KG1 (cell line): ENCODE results near the gene DNAJA4.

Source experiments
- DNase-seq: peaks from one replicate; lab custom pipeline; 2025; lab: John Stamatoyannopoulos, UW

Gene DNAJA4

DNA sequence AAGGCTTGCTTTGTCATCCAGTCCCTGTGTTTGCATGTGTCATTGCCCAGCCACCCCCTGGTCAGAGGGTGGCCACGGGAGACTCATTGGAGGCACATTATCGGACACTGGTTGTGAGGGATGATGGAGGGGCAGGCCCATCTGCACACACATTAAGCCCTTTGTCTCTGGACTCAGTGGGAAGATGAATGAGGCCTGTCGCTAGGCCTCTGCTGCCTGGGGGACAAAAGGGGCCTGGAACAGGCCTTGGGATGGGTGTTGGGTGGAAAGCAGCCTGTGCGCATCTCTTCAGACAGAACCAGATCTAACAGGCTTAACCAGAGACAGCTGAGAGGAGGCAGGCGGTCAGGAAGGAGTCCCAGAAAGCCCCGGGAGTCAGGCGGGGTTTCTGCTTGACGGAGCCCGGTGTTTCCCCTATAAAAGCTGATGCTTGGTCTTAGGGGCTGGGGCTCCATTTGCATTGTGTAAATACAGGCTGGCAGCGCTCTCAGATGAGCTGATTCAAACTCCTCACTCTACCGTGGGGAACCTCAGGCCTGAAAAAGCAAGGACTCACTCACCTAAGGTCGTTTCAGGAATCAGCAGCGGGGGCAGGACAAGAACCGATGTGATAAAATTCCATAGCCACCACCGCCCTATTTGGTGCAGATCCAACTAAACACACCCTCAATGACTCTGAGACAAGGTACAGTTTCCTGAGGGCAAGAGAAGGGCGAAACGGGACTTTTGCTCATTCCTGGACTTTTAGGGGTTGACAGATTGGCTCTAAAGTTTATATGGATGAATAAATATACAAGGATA is 52.1 kb downstream of the DNAJA4 start:
- DNase-seq: no peak

DNA sequence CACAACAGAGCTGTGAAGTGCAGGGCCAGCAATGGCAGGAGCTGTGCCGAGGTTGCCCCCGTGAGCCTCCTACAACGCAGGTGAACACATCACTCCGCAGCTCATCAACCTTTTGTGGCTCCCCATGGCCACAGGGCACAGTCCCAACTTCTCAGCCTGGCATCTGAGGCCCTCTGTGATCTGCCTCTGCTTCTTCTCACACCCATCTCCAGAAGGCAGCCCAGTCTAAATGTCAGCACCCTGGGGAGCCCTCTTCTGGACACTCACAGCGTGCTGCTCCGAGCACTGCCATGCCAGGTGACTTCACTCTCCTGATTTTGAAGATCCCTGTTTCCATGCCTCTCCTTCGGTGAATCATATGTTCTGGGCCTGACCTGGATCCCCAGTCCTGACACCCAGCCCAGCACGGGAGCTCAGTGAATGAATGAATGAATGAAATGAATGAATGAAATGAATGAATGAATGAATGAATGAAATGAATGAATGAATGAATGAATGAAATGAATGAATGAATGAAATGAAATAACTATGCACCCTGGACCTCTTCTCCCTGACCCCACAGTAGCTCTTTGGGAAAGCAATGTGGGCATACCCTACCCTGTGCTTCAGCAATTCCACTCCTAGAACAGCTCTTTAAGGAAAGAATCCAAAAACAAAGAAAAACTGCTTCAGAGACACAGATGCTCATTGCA is 52.9 kb downstream of the DNAJA4 start:
- DNase-seq: no peak

DNA sequence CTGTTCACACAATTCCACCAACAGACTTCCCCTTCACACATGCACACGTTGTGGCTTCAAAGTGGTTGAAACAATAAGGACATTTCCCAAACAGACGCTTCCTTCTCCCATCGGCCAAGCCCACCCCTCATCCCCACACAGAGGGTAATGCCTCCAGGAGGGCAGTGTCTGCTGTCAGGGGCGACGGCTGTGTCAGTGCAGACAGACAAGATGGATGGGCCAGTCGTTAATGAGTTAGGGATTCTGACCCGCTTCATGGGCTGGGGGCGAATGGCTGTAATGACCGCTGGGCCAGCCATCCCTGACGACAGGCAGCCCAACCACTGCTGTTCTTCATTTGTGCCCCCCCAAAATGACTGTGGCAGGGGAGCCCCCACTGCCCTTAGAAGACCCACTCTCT is 55.2 kb downstream of the DNAJA4 start:
- no peak for DNase-seq

DNA sequence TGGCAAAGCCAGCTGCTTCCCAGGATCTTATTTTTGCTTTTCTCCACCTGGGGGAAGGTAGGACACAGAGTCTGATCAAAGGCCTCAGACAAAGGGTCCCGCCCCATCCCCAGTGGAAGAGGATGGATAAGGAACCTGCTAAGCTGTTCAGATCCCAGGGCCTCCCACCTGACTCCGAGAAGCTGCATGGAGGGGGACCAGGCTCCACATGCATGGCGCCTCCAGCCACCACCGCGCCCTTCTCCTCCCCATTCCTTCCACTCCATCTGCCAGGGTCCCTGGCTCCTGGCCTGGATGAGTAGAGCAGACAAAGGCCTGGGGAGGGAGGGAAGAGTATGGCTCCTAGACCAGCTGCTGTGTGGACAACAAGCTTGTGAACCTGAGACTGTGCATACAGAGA is 55.8 kb downstream of the DNAJA4 start:
- no peak for DNase-seq

DNA sequence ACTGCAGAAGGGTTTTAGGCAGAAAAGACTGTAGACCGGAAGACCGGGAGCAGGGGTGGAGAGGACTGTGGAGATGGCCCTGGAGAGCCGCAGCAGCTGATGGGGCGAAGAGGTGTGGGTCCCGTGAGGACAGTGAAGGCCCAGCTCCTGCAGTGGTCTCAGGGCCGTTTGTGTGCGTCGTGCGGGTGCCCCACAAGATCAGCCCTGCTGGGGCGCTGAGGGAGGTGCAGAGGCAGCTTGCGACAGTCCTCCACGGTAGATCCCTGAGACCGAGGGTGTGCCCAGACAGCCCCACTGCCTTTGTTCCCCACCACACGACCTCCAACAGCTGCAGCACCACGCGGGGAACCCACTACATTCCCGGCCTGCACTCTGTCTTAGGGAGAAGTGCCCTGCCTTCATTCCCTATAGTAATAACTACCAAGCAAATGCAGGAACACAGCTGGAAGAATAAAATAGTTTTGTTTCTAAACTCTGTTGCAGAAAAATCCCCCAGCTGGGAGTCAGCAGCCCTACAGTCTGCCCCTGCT is 56.7 kb downstream of the DNAJA4 start:
- DNase-seq: no peak

DNA sequence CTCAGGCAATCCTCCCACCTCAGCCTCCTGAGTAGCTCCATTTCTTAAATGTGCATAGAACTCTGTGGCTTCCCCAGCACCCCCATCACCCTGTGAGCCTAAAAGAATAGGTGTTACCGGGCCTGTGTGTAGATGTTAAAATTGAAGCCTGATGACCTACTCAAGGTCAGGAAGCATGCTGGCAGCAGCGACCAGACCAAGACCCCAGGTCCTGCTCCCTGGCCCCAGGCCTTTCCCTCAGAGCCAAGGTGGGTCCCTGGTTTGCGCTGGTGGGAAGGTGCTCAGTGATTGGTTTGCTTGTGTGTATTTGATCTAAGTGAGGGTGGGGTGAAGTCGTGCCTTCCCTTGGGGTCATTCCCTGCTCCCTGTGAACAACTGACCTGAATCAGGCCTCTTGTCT is 57.4 kb downstream of the DNAJA4 start:
- no peak for DNase-seq

DNA sequence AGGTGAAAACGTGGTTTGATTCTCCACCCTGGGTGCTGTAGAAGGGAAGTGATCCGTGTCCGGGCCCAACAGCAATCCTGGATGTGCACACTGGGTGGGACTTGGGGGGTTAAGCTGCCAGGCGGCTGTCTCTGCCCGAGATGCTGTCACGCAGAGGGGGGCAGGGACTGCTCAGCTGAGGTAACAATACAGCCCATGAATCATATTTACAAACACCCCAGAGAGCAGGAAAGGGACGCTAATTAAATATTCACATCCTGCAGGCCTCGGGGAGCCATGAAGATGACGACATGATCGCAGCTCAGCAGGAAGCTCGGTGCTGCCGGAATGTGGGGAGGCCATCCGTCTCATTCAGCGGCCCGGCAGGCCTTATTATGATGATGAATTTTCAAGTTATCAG is 57.9 kb downstream of the DNAJA4 start:
- no peak for DNase-seq

DNA sequence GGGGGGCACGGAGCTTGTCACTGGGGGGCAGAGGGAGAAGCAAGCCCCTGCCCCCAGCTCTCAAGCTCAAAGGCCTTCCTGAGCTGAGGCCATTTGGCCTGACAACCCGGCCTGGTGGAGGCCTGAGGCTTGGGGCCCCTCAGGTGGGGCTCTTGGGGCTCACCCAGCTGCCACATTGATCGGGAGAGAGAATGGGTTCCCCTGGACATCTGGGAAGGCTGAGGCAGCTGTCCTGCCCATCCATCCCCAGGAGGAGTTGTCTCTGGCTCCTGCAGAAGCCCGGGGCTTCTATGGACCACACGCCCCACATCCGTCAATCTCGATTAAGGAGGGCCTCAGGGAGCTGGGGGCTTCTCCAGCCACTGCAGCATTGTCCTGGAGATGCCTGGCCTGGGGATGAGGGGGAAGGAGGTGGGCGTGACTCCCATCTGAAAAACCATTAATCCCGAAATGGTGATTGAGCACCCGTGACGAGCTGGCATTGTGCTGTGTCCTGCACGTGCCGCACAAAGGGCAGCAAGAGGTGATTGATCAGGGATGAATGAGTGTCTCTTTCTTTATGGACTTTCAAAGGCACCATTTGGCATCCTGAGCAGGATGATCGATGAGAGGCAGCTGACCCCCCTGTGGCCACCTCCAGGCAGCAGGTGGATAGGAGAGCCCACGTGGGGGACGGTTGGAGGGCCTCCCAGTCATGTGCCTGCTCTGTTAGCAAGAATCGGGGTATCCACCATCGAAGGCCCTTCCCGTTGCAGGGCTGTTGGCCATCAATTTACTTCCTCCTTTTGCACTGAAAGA is 58.6 kb downstream of the DNAJA4 start:
- no peak for DNase-seq

DNA sequence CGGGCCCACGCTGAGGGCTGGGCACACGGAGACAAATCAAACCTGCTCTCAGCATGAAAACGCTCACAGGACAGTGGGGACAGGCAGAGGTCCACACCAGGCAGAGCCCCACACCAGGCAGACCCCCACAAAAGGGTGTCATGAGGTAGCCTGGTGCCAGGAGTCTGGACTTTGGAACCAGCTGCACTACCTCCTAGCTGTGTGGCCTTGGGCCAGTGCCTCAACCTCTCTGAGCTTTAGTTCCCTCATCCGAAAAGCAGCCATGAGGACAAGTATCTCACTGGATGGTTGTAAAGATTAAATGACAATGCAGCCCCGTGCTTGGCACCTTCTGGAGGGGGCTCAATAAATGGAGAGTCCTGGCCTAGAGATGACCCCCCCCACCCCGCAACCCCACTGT is 59.3 kb downstream of the DNAJA4 start:
- DNase-seq: no peak

DNA sequence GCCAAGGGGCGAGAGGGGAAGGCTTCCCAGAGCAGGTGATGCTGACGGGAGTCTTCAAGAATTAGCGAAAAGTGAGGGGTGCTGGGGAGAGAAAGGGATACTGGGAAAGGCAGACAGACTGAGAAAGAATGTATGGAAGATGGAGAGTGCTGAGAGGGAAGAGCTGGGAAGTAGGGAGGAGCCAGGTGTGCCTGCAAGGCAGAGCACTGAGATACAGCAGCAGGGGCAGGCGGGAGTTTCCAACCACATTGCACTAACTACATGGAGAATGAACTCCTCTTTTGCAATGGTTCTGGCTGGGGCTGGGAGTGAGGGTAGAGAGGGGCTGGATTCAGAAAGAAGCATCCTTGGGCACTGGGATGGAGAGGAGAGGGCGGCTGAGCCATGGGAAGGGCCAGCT is 59.8 kb downstream of the DNAJA4 start:
- DNase-seq: no peak

DNA sequence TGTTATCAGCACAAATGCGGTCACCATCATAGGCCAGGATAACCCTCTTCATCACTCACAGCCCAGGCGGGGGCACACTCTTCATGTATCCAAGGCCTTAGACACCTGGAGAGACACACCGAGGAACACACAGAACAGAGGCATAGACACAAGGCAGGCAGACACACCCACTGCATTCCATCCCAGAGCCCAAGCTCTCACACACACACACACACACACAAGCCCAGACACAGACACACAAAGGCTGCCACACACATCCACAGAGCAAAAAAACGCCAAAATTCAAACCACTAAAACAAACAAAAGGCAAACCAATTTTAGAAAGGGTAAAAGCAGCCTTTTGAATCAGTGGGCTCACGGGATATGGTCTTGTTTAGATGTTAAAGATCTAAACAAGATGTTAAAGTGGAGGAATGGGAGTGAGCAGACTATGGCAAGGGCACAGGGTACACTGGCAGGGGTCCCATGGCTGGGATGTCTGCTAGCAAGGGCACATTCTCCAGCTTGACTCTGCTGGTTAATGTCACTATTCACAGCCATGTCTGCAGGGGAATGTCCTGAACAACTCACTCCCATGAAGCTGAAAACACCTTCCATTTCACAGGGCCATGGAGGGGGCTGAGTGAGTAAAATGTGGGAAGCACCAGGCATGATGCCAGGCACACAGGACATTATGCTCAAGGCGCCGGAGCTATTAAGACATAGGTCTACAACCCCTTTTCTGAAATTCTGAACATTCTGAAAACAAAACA is 60.9 kb downstream of the DNAJA4 start:
- no peak for DNase-seq

DNA sequence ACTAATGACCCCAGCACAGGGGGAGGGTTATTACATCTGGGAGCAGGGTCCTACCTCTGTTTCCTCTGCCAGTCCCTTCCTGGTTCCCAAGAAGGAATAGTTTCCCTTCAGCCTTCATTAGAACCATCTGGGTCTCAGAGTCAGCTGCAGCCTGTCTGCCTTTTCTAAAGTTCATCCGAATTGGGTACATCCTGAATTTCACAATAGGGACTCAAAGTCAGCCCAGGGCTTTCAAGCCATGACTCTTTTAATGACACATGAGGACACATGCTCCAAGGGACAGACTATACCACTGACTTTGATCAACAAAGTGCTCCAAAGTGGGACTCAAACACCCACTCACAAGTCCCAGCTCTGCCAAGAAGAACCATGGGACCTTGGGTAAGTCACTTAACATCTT is 63.1 kb downstream of the DNAJA4 start:
- no peak for DNase-seq

DNA sequence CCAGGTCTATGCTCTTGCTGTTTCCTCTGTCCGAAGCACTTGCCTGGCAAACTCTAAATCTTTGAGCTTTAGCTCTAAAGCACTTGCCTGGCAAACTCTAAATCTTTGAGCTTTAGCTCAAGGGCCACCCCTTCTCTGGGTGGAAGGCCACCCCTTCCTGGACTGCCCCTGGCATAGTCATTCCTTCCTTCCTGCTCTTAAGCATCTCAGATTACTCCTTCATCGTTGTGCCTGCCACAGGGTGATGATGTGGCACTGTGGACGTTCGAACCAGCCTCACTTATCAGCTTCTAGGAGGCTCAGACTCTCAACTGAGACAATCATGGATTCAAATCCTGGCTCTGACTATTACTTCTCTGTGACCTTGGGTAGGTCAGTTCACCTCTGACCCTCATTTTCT is 65.3 kb downstream of the DNAJA4 start:
- no peak for DNase-seq
